Suprapubic skin (tissue), 4 donors: ENCODE measurements around the gene TRUB2.

Experiments
- CTCF ChIP-seq, 2 donors: fragments of 200-600 bp in 1 of 2; fragments of 450-650 bp in 1 of 2; sonication (generic) in 1 of 2; IDR thresholded peaks; one replicate each; pipeline ENCODE4 v1.5.1; 2016 to 2019; ENCODE audit warnings: antibody characterized with exemption in 2 of 2, mild to moderate bottlenecking in 1 of 2, moderate library complexity in 1 of 2
- EP300 ChIP-seq: sonication (generic); formaldehyde crosslinking; IDR thresholded peaks from one replicate; pipeline ENCODE4 v1.6.1; 2017; ENCODE audit warnings: antibody characterized with exemption
- POLR2A ChIP-seq, 2 donors: fragments of 450-650 bp; IDR thresholded peaks; one replicate each; pipeline ENCODE4 v1.6.1; 2017; ENCODE audit warnings: antibody characterized with exemption in 2 of 2, mild to moderate bottlenecking in 2 of 2, moderate library complexity in 2 of 2
- POLR2AphosphoS5 ChIP-seq, 3 donors: sonication (generic); formaldehyde crosslinking; IDR thresholded peaks; one replicate each; pipeline ENCODE4 v1.6.1; 2017; ENCODE audit warnings: antibody characterized with exemption in 3 of 3

- TF ChIP-seq CTCF (IDR thresholded peaks at IDR 0.05) (no peak), POLR2A (IDR thresholded peaks at IDR 0.05) (no peak), EP300 (no peak), POLR2AphosphoS5 (IDR thresholded peaks at IDR 0.05) (no peak)
Measured at GRCh38 chr9:128292009-128292408, 30.2 kb downstream of the TRUB2 start.
